ENCODE data around the gene TPPP3.

The TPPP3 gene

GRCh38 chr16:67432506-67432890 lies 39.2 kb upstream of the TPPP3 start:
- Histone ChIP-seq H3K4me3 (ENCODE audit: low read depth in 1 of 2, low read length in 2 of 2) (no peak overlapping the region), H3K4me1 (ENCODE audit: control insufficient read depth in 1 of 2, insufficient read depth in 2 of 2, low read length in 2 of 2) (peaks cover 0 to 21% of the 10 kb centered on the region in 2 donors), H3K36me3 (ENCODE audit: control insufficient read depth in 1 of 2, insufficient read depth in 2 of 2, low read length in 2 of 2) (peaks cover 5 to 6% of the 10 kb centered on the region in 2 donors), H3K9me3 (ENCODE audit: control insufficient read depth in 1 of 2, low read length in 2 of 2) (no peaks in the 10 kb centered on the region), H3K27ac (ENCODE audit: low read length) (peak overlapping the region; percentile 56), H3K27me3 (ENCODE audit: low read depth, low read length) (no peaks in the 10 kb centered on the region)

GRCh38 chr16:67431775-67432505 lies 38.6 kb upstream of the TPPP3 start:
- Histone ChIP-seq H3K27ac (ENCODE audit: low read length) (peak overlapping the region; percentile 56), H3K4me3 (ENCODE audit: low read depth in 1 of 2, low read length in 2 of 2) (peak overlapping the region; percentile 49 to 54), H3K36me3 (ENCODE audit: control insufficient read depth in 1 of 2, insufficient read depth in 2 of 2, low read length in 2 of 2) (peaks cover 0 to under 1% of the 10 kb centered on the region in 2 donors), H3K4me1 (ENCODE audit: control insufficient read depth in 1 of 2, insufficient read depth in 2 of 2, low read length in 2 of 2) (peaks cover 0 to 21% of the 10 kb centered on the region in 2 donors), H3K9me3 (ENCODE audit: control insufficient read depth in 1 of 2, low read length in 2 of 2) (no peaks in the 10 kb centered on the region), H3K27me3 (ENCODE audit: low read depth, low read length) (no peaks in the 10 kb centered on the region)

DNA sequence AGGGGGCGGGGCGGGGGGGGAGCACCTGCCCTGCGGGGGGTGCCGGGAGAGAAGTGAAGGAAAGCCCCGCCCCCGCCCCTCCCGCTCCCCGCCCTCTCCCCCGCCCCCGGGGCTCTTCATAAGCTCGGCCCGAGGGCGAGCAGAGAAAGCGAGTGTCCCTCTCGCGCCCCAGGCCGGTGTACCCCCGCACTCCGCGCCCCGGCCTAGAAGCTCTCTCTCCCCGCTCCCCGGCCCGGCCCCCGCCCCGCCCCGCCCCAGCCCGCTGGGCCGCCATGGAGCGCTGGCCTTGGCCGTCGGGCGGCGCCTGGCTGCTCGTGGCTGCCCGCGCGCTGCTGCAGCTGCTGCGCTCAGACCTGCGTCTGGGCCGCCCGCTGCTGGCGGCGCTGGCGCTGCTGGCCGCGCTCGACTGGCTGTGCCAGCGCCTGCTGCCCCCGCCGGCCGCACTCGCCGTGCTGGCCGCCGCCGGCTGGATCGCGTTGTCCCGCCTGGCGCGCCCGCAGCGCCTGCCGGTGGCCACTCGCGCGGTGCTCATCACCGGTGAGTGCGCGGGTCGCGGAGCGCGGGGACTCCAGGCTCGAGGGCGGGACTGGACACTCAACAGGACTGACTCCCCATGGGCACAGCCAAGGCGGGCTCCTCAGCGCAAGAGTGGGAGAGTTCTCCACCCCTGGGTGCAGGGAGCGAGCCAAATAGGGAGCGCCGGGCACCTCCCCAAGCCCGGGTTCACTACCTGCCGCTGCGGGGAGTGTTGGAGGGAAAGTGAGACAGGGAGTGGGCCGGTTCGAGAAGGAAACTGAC lies 37.9 kb upstream of the TPPP3 start, which contains the start of gene HSD11B2:
Gene HSD11B2, plus strand, starts transcription at position 145 of the 798 bp plus-strand sequence. Its CDS starts 128 bp downstream, at position 273.
- H3K36me3 ChIP-seq (ENCODE audit: control insufficient read depth in 1 of 2, insufficient read depth in 2 of 2, low read length in 2 of 2): no peaks in the 10 kb centered on the region
- H3K4me1 ChIP-seq (ENCODE audit: control insufficient read depth in 1 of 2, insufficient read depth in 2 of 2, low read length in 2 of 2): peaks cover 0 to 21% of the 10 kb centered on the region in 2 donors
- H3K27me3 ChIP-seq (ENCODE audit: low read depth, low read length): no peaks in the 10 kb centered on the region
- no peaks in the 10 kb centered on the region for H3K9me3 ChIP-seq (ENCODE audit: control insufficient read depth in 1 of 2, low read length in 2 of 2)
- H3K4me3 ChIP-seq (ENCODE audit: low read depth in 1 of 2, low read length in 2 of 2): peak within 1 kb of the TSS; percentile 49 to 63
- peak within 1 kb of the TSS; percentile 74 for H3K27ac ChIP-seq (ENCODE audit: low read length)

DNA sequence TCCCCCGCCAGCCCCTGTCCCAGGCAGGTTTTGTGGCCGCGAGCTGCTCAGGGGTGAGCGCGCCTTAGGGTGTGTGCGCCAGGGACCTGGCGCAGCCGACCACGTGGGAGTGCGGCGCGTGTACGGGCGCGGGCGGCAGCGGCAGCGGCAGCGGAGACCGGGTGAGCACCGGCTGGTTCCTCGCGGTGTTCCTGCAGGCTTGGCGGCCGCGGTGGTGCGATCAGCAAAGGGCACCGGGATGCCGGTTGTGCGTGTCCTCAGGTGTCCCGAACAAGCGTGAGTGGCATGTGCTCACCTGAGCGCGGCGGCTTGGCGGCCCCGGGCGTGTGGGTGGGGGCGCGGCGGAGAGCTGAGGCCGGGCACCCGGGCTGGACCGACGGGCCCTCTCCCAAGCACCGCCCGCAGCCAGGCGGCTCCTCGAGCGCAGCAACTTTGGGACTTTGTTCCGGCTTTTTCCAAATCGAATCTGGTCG lies 37.2 kb upstream of the TPPP3 start:
- Histone ChIP-seq H3K27ac (ENCODE audit: low read length) (peak overlapping the region; percentile 74), H3K4me3 (ENCODE audit: low read depth in 1 of 2, low read length in 2 of 2) (peak overlapping the region; percentile 37 to 63), H3K36me3 (ENCODE audit: control insufficient read depth in 1 of 2, insufficient read depth in 2 of 2, low read length in 2 of 2) (no peaks in the 10 kb centered on the region), H3K4me1 (ENCODE audit: control insufficient read depth in 1 of 2, insufficient read depth in 2 of 2, low read length in 2 of 2) (peaks cover 0 to 21% of the 10 kb centered on the region in 2 donors), H3K9me3 (ENCODE audit: control insufficient read depth in 1 of 2, low read length in 2 of 2) (no peaks in the 10 kb centered on the region), H3K27me3 (ENCODE audit: low read depth, low read length) (no peaks in the 10 kb centered on the region)

- no peaks in the 10 kb centered on the region for H3K27me3 ChIP-seq (ENCODE audit: low read depth, low read length)
- H3K27ac ChIP-seq (ENCODE audit: low read length): peak overlapping the region; percentile 74
- no peaks in the 10 kb centered on the region for H3K9me3 ChIP-seq (ENCODE audit: control insufficient read depth in 1 of 2, low read length in 2 of 2)
- H3K4me3 ChIP-seq (ENCODE audit: low read depth in 1 of 2, low read length in 2 of 2): peak overlapping the region; percentile 37 to 63
- no peaks in the 10 kb centered on the region for H3K36me3 ChIP-seq (ENCODE audit: control insufficient read depth in 1 of 2, insufficient read depth in 2 of 2, low read length in 2 of 2)
- H3K4me1 ChIP-seq (ENCODE audit: control insufficient read depth in 1 of 2, insufficient read depth in 2 of 2, low read length in 2 of 2): peaks cover 0 to 21% of the 10 kb centered on the region in 2 donors
Observed at GRCh38 chr16:67429799-67430503, 36.7 kb upstream of the TPPP3 start.

- Histone ChIP-seq H3K36me3 (ENCODE audit: control insufficient read depth in 1 of 2, insufficient read depth in 2 of 2, low read length in 2 of 2) (no peaks in the 10 kb centered on the region), H3K4me1 (ENCODE audit: control insufficient read depth in 1 of 2, insufficient read depth in 2 of 2, low read length in 2 of 2) (peaks cover 0 to 21% of the 10 kb centered on the region in 2 donors), H3K27me3 (ENCODE audit: low read depth, low read length) (no peaks in the 10 kb centered on the region), H3K9me3 (ENCODE audit: control insufficient read depth in 1 of 2, low read length in 2 of 2) (no peaks in the 10 kb centered on the region), H3K4me3 (ENCODE audit: low read depth in 1 of 2, low read length in 2 of 2) (peak overlapping the region in 1 of 2 donors; percentile 11), H3K27ac (ENCODE audit: low read length) (peak overlapping the region; percentile 74)
Observed at GRCh38 chr16:67429053-67429798, 35.9 kb upstream of the TPPP3 start.

DNA sequence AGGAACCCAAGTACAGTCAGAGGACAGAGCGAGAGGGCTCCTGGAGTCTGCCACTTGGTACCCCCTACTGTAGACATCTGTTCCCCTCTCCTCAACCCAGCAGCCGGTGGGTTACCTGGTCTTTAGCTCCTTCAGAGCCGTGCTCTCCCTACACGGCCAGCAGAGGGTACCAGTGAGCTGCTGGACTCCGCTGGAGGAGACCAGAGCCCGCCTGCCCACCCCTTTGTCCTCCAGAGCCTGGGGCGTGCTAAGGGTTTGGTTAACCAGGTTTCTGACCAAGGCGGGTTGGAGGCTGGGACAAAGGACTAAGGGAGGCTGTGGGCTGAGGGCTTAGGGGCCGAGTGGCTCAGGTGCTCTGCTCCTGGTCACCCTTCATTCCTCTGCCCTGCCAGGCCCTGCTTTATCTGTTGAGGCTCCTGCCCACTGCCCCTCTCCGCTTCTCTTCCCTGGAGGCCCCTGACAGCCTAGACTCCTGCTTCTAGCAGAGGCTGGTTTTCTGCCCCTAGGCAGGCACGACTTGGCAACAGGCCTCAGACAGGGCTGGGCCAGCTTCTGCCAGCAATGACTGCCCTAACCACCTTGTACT lies 34.9 kb upstream of the TPPP3 start:
- Histone ChIP-seq H3K4me1 (ENCODE audit: control insufficient read depth in 1 of 2, insufficient read depth in 2 of 2, low read length in 2 of 2) (peaks cover 0 to 21% of the 10 kb centered on the region in 2 donors), H3K27ac (ENCODE audit: low read length) (no peak overlapping the region), H3K4me3 (ENCODE audit: low read depth in 1 of 2, low read length in 2 of 2) (no peak overlapping the region), H3K27me3 (ENCODE audit: low read depth, low read length) (no peaks in the 10 kb centered on the region), H3K36me3 (ENCODE audit: control insufficient read depth in 1 of 2, insufficient read depth in 2 of 2, low read length in 2 of 2) (no peaks in the 10 kb centered on the region), H3K9me3 (ENCODE audit: control insufficient read depth in 1 of 2, low read length in 2 of 2) (no peaks in the 10 kb centered on the region)

DNA sequence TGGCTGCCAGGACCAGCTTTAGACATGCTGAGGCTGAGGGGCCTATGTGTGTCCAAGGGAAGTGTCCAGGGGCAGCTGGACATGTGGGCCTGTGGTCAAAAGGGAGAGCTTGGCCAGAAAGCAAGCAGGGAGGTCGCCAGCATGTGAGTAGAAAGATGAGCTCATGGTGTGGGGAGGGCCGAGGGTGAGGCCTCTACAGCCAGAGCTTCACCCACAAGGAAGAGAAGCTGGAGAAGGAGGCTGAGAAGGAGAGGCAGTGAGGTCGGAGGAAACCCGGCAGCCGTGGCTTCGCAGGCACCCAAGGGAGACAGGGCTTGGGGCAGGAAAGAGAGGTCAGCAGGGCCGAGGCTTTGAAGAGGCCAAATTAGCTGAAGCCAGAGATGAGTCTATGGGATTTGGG lies 33.7 kb upstream of the TPPP3 start:
- H3K9me3 ChIP-seq (ENCODE audit: control insufficient read depth in 1 of 2, low read length in 2 of 2): no peaks in the 10 kb centered on the region
- H3K36me3 ChIP-seq (ENCODE audit: control insufficient read depth in 1 of 2, insufficient read depth in 2 of 2, low read length in 2 of 2): no peaks in the 10 kb centered on the region
- H3K27me3 ChIP-seq (ENCODE audit: low read depth, low read length): no peaks in the 10 kb centered on the region
- no peak overlapping the region for H3K4me3 ChIP-seq (ENCODE audit: low read depth in 1 of 2, low read length in 2 of 2)
- no peak overlapping the region for H3K27ac ChIP-seq (ENCODE audit: low read length)
- H3K4me1 ChIP-seq (ENCODE audit: control insufficient read depth in 1 of 2, insufficient read depth in 2 of 2, low read length in 2 of 2): peaks cover 0 to 21% of the 10 kb centered on the region in 2 donors

DNA sequence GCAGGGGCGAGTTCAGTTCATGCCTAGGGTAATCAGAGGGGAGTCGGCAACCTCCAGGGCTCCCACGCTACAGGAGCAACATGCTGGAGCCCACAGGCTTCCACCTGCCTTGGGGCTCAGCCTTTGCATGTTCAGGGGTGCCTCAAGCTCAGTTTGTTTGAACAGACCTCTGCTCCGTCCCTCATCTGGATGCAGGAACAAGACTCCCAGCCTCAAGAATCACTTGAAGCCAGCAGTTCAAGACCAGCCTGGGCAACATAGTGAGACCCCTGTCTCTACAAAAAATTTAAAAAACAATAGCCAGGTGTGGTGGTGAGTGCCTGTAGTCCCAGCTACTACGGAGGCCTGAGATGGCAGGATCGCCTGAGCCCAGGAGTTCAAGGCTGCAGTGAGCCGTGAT lies 32.7 kb upstream of the TPPP3 start:
- H3K4me3 ChIP-seq (ENCODE audit: low read depth in 1 of 2, low read length in 2 of 2): no peak overlapping the region
- H3K9me3 ChIP-seq (ENCODE audit: control insufficient read depth in 1 of 2, low read length in 2 of 2): no peaks in the 10 kb centered on the region
- peaks cover 0 to 14% of the 10 kb centered on the region in 2 donors for H3K4me1 ChIP-seq (ENCODE audit: control insufficient read depth in 1 of 2, insufficient read depth in 2 of 2, low read length in 2 of 2)
- no peaks in the 10 kb centered on the region for H3K36me3 ChIP-seq (ENCODE audit: control insufficient read depth in 1 of 2, insufficient read depth in 2 of 2, low read length in 2 of 2)
- no peak overlapping the region for H3K27ac ChIP-seq (ENCODE audit: low read length)
- H3K27me3 ChIP-seq (ENCODE audit: low read depth, low read length): no peaks in the 10 kb centered on the region

DNA sequence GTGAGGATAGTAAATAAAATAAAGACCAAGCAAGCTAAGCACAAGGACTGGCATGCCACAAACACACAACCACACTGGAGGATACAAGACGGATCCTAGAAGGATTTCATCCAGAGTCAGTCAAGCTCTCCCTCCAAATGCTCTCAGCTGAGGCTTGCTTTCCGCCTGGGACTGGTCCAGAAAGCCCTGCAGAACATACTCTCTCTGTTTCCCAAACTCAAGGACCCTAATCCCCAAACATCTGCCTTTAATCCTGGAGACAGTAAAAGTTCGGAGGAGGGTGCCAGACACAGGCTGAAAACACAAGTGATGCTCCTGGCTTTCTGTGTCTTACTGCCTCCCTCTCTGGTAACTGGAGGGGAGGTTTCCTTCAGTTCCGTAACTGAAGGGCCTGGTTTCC lies 32.3 kb upstream of the TPPP3 start:
- H3K27me3 ChIP-seq (ENCODE audit: low read depth, low read length): no peaks in the 10 kb centered on the region
- peaks cover 0 to 12% of the 10 kb centered on the region in 2 donors for H3K4me1 ChIP-seq (ENCODE audit: control insufficient read depth in 1 of 2, insufficient read depth in 2 of 2, low read length in 2 of 2)
- H3K4me3 ChIP-seq (ENCODE audit: low read depth in 1 of 2, low read length in 2 of 2): no peak overlapping the region

More for the DNA sequence above, 32.3 kb upstream of the TPPP3 start:
- no peaks in the 10 kb centered on the region for H3K36me3 ChIP-seq (ENCODE audit: control insufficient read depth in 1 of 2, insufficient read depth in 2 of 2, low read length in 2 of 2)
- no peak overlapping the region for H3K27ac ChIP-seq (ENCODE audit: low read length)
- H3K9me3 ChIP-seq (ENCODE audit: control insufficient read depth in 1 of 2, low read length in 2 of 2): no peaks in the 10 kb centered on the region

Measured in muscle layer of duodenum (tissue), 2 donors.